GM12875 (cell line): ENCODE data around the gene ARID4A.

Source experiments
- H3K4me3 ChIP-seq: one replicate; pipeline ENCODE4 v1.5.1; 2011; ENCODE audit warnings: low read depth, low read length, control low read depth
- CTCF ChIP-seq: IDR thresholded peaks from 2 replicates; pipeline ENCODE4 v1.5.1; 2011; ENCODE audit warnings: low read depth, mild to moderate bottlenecking, control low read depth, inconsistent platforms, low read length, moderate library complexity, borderline replicate concordance; ENCODE audit not compliant: insufficient read depth

ARID4A gene

GRCh38 chr14:58281969-58282368 is 16.4 kb upstream of the ARID4A start:
- no peak for TF ChIP-seq CTCF
- H3K4me3 ChIP-seq = no peak overlapping the region

GRCh38 chr14:58282925-58283593 is 15.3 kb upstream of the ARID4A start:
- TF ChIP-seq CTCF = no peak
- no peak overlapping the region for H3K4me3 ChIP-seq

GRCh38 chr14:58283730-58284129 is 14.6 kb upstream of the ARID4A start:
- no peak for TF ChIP-seq CTCF
- H3K4me3 ChIP-seq = no peak overlapping the region

GRCh38 chr14:58285132-58285531 is 13.2 kb upstream of the ARID4A start:
- H3K4me3 ChIP-seq = no peak overlapping the region
- no peak for TF ChIP-seq CTCF

- TF ChIP-seq CTCF = no peak
- H3K4me3 ChIP-seq = no peak overlapping the region
Observed at GRCh38 chr14:58287607-58288042, 10.7 kb upstream of the ARID4A start.

- no peak for TF ChIP-seq CTCF
- H3K4me3 ChIP-seq = no peak overlapping the region
Observed at GRCh38 chr14:58288106-58288792, 10.1 kb upstream of the ARID4A start.

GRCh38 chr14:58291646-58292045 is 6.7 kb upstream of the ARID4A start:
- TF ChIP-seq CTCF = no peak
- H3K4me3 ChIP-seq = no peak overlapping the region
